ENCODE data around the gene BRF1.
"Not testable (repeated sequence)": the region's sequence is repeated elsewhere in the genome, so short reads cannot be mapped to it uniquely, and the experiment has no call there.

The BRF1 gene

DNA sequence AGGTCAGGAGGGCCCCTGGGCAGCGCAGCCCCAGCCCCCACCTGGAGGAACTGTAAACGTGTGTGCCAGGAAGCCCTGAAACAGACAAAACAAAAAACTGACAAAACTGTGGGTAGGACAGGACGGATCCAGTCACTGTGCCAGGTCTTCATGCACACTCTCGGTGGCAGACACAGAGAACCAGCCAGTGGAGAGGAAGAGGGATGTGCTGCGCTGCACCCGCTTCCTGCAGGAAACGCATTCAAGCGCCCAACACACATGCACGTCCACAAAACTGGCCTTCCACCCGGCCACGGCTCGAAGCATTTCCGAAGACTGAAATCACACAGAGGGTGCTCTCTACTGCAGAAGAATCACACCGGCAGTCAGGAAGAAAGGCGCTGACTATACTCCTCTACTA is 16.9 kb downstream of the BRF1 start:
- no peak overlapping the region for H3K4me3 ChIP-seq (ENCODE audit: low read length)
- H3K27me3 ChIP-seq (ENCODE audit: insufficient read depth, low read length) = no peaks in the 10 kb centered on the region
- no peaks in the 10 kb centered on the region for H3K9me3 ChIP-seq (ENCODE audit: low read length)
- peaks cover 5% of the 10 kb centered on the region for H3K36me3 ChIP-seq (ENCODE audit: insufficient read depth, low read length)
- peaks cover 17% of the 10 kb centered on the region for H3K4me1 ChIP-seq (ENCODE audit: insufficient read depth, low read length)
- H2AFZ ChIP-seq (ENCODE audit: low read depth, low read length) = no peak overlapping the region

DNA sequence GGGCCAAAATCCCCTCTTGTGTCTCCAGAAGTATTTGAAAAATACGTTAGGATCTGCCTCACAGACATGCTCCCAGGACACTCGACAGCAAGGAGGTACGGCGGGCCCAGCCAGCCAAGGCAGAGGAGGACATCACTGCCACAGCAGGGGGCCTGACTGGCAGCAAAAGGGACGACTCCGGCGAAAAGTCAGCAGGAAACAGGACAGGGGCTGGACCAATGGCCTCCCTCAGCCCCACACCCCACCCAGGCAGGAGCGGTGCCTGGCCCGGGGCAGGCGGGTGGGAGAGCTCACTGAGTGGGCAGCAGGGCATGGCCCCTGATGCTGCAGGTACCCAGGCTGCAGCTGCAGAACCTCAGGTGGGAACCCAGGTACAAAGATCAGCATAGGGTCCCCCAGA is 17.8 kb downstream of the BRF1 start:
- Histone ChIP-seq H3K4me1 (ENCODE audit: insufficient read depth, low read length) (peaks cover 17% of the 10 kb centered on the region), H2AFZ (ENCODE audit: low read depth, low read length) (no peak overlapping the region), H3K36me3 (ENCODE audit: insufficient read depth, low read length) (peaks cover 5% of the 10 kb centered on the region), H3K9me3 (ENCODE audit: low read length) (no peaks in the 10 kb centered on the region), H3K27me3 (ENCODE audit: insufficient read depth, low read length) (no peaks in the 10 kb centered on the region), H3K4me3 (ENCODE audit: low read length) (no peak overlapping the region)

DNA sequence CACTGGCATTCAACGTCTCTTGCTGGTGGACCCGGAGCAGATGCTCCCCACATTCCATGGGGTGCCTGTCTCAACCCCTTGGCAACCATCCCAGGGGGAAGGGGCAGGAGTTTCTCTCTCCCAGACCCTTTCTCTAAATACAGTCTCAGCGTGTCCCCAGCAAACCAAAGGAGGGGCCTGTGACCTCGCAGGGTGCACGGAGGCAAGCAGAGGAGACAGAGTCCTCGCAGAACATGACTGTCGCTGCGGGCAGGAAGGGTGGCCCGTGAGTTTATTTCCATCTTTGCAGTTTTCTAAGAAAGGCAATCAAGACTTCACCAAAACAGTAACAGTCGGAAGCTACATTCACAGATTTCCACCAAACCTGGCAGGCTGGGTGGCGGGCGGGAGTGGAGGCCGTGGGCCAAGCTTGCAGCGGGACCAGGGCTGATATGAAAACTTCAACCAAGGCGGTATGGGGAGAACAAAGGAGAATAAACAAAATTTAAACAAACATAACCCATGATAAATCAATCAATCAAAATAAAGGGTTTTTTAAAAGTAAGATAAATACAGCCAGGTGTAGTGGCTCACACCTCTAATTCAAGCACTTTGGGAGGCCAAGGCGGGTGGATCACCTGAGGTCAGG is 18.6 kb downstream of the BRF1 start:
- Histone ChIP-seq H3K27me3 (ENCODE audit: insufficient read depth, low read length) (no peaks in the 10 kb centered on the region), H3K9me3 (ENCODE audit: low read length) (no peaks in the 10 kb centered on the region), H3K36me3 (ENCODE audit: insufficient read depth, low read length) (peaks cover 5% of the 10 kb centered on the region), H2AFZ (ENCODE audit: low read depth, low read length) (no peak overlapping the region), H3K4me1 (ENCODE audit: insufficient read depth, low read length) (peaks cover 17% of the 10 kb centered on the region), H3K4me3 (ENCODE audit: low read length) (no peak overlapping the region)

GRCh38 chr14:105281371-105282097 is 19.3 kb downstream of the BRF1 start:
- Histone ChIP-seq H3K4me3 (ENCODE audit: low read length) (no peak overlapping the region), H3K4me1 (ENCODE audit: insufficient read depth, low read length) (peaks cover 17% of the 10 kb centered on the region), H3K27me3 (ENCODE audit: insufficient read depth, low read length) (no peaks in the 10 kb centered on the region), H2AFZ (ENCODE audit: low read depth, low read length) (no peak overlapping the region), H3K9me3 (ENCODE audit: low read length) (no peaks in the 10 kb centered on the region), H3K36me3 (ENCODE audit: insufficient read depth, low read length) (peaks cover 5% of the 10 kb centered on the region)

DNA sequence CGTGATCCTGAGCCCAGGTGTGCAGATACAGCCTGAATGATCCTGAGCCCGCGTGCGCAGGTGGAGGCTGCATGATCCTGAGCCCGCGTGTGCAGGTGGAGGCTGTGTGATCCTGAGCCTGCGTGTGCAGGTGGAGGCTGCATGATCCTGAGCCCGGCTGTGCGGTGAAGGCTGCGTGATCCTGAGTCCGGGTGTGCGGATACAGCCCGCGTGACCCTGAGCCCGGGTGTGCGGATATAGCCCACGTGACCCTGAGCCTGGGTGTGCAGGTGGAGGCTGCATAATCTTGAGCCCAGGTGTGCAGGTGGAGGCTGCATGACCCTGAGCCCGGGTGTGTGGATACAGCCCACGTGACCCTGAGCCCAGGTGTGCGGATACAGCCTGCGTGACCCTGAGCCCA is 20.3 kb downstream of the BRF1 start:
- peaks cover 2% of the 10 kb centered on the region for H3K36me3 ChIP-seq (ENCODE audit: insufficient read depth, low read length)
- H3K27me3 ChIP-seq (ENCODE audit: insufficient read depth, low read length) = no peaks in the 10 kb centered on the region
- H3K4me3 ChIP-seq (ENCODE audit: low read length) = no peak overlapping the region
- H3K9me3 ChIP-seq (ENCODE audit: low read length) = no peaks in the 10 kb centered on the region
- H2AFZ ChIP-seq (ENCODE audit: low read depth, low read length) = no peak overlapping the region
- peaks cover 17% of the 10 kb centered on the region for H3K4me1 ChIP-seq (ENCODE audit: insufficient read depth, low read length)

GRCh38 chr14:105279642-105280361 is 21.0 kb downstream of the BRF1 start:
- Histone ChIP-seq H2AFZ (ENCODE audit: low read depth, low read length) (no peak overlapping the region), H3K4me1 (ENCODE audit: insufficient read depth, low read length) (peaks cover 17% of the 10 kb centered on the region), H3K4me3 (ENCODE audit: low read length) (no peak overlapping the region), H3K27me3 (ENCODE audit: insufficient read depth, low read length) (no peaks in the 10 kb centered on the region), H3K36me3 (ENCODE audit: insufficient read depth, low read length) (peaks cover 2% of the 10 kb centered on the region), H3K9me3 (ENCODE audit: low read length) (no peaks in the 10 kb centered on the region)

- H3K9me3 ChIP-seq (ENCODE audit: low read length); H3K36me3 ChIP-seq (ENCODE audit: insufficient read depth, low read length); H3K4me3 ChIP-seq (ENCODE audit: low read length); H2AFZ ChIP-seq (ENCODE audit: low read depth, low read length); H3K27me3 ChIP-seq (ENCODE audit: insufficient read depth, low read length): not testable (repeated sequence)
- H3K4me1 ChIP-seq (ENCODE audit: insufficient read depth, low read length) = peaks cover 14% of the 10 kb centered on the region
Observed at GRCh38 chr14:105277448-105277847, 23.4 kb downstream of the BRF1 start.

DNA sequence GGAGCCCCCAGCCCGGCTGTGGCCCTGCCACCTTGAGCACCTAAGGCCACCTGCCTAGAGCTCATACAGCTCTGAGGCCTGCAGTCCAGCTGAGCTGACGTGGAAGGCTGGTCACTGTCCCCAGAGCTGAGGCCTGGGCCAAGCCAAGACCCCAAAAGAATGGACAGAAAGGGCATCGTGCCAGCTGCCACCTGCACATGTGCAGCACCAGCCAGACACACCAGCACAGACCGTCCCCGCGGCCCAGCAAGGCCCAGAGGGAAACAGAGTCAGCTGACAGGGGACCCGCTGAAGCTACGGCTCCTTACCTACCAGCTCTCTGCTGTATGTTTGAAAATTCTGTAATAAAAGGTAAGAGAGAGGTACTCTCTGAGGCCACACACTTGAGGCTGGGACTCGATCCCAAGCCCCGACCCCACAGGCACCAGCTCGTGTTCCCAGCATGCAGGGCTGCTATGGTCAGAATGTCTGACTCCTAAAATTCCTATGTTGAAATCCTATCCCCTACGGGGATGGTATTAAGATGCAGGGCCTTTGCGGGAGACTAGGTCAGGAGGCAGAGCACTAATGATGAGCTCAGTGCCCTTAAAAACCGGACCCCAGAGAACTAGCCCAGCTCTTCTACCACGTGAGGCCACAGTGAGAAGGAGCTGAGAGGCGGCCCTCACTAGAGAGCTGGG is 25.4 kb downstream of the BRF1 start:
- Histone ChIP-seq H3K27me3 (ENCODE audit: insufficient read depth, low read length) (no peaks in the 10 kb centered on the region), H3K4me3 (ENCODE audit: low read length) (no peak overlapping the region), H2AFZ (ENCODE audit: low read depth, low read length) (no peak overlapping the region), H3K4me1 (ENCODE audit: insufficient read depth, low read length) (no peaks in the 10 kb centered on the region), H3K9me3 (ENCODE audit: low read length) (no peaks in the 10 kb centered on the region), H3K36me3 (ENCODE audit: insufficient read depth, low read length) (no peaks in the 10 kb centered on the region)

DNA sequence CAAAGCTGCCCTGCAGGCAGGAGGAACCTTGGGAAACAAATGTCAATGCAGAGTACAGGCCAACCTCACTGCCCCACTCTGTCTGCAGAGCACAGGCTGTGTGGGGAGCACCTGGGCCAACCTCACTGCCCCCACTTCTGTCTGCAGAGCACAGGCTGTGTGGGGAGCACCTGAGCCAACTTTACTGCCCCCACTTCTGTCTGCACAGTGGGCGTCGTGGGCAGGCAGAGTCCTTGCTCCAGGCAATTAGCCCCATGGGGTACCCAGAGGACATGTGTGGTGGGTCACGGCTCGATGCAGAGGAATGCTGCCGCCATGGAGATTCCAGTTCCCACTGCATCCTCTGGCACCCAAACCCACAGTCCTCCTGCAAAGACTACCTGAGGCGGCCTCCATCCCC is 26.2 kb downstream of the BRF1 start:
- Histone ChIP-seq H2AFZ (ENCODE audit: low read depth, low read length) (no peak overlapping the region), H3K4me3 (ENCODE audit: low read length) (no peak overlapping the region), H3K4me1 (ENCODE audit: insufficient read depth, low read length) (no peaks in the 10 kb centered on the region), H3K36me3 (ENCODE audit: insufficient read depth, low read length) (no peaks in the 10 kb centered on the region), H3K27me3 (ENCODE audit: insufficient read depth, low read length) (no peaks in the 10 kb centered on the region), H3K9me3 (ENCODE audit: low read length) (no peaks in the 10 kb centered on the region)

GRCh38 chr14:105273062-105273461 is 27.7 kb downstream of the BRF1 start:
- no peaks in the 10 kb centered on the region for H3K9me3 ChIP-seq (ENCODE audit: low read length)
- no peaks in the 10 kb centered on the region for H3K4me1 ChIP-seq (ENCODE audit: insufficient read depth, low read length)
- H3K27me3 ChIP-seq (ENCODE audit: insufficient read depth, low read length) = no peaks in the 10 kb centered on the region
- no peaks in the 10 kb centered on the region for H3K36me3 ChIP-seq (ENCODE audit: insufficient read depth, low read length)
- H2AFZ ChIP-seq (ENCODE audit: low read depth, low read length) = no peak overlapping the region
- H3K4me3 ChIP-seq (ENCODE audit: low read length) = no peak overlapping the region

DNA sequence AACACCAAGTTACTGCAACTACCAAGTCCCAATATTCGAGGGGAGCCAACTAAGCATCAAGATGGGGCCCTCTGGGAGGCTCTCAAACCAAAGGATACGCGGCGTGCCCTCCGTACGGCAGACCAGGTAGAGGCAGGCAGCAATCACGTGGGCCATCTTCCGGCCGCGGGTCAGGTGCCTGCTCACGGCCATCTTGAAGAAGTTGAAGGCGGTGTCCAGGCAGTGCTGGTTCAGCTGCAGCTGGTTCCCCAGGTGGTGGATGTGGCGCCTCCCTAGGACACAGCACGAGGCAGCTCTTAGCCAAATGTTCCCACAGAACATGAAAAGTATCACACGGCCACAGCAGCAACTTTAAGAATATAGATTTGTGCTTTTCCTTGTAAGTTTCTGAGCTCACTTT is 28.2 kb downstream of the BRF1 start:
- Histone ChIP-seq H3K27me3 (ENCODE audit: insufficient read depth, low read length) (no peaks in the 10 kb centered on the region), H2AFZ (ENCODE audit: low read depth, low read length) (no peak overlapping the region), H3K9me3 (ENCODE audit: low read length) (no peaks in the 10 kb centered on the region), H3K36me3 (ENCODE audit: insufficient read depth, low read length) (no peaks in the 10 kb centered on the region), H3K4me1 (ENCODE audit: insufficient read depth, low read length) (no peaks in the 10 kb centered on the region), H3K4me3 (ENCODE audit: low read length) (no peak overlapping the region)

GRCh38 chr14:105271224-105271890 is 29.4 kb downstream of the BRF1 start:
- Histone ChIP-seq H3K4me1 (ENCODE audit: insufficient read depth, low read length) (no peaks in the 10 kb centered on the region), H3K9me3 (ENCODE audit: low read length) (no peaks in the 10 kb centered on the region), H3K4me3 (ENCODE audit: low read length) (no peak overlapping the region), H2AFZ (ENCODE audit: low read depth, low read length) (no peak overlapping the region), H3K27me3 (ENCODE audit: insufficient read depth, low read length) (no peaks in the 10 kb centered on the region), H3K36me3 (ENCODE audit: insufficient read depth, low read length) (no peaks in the 10 kb centered on the region)

DNA sequence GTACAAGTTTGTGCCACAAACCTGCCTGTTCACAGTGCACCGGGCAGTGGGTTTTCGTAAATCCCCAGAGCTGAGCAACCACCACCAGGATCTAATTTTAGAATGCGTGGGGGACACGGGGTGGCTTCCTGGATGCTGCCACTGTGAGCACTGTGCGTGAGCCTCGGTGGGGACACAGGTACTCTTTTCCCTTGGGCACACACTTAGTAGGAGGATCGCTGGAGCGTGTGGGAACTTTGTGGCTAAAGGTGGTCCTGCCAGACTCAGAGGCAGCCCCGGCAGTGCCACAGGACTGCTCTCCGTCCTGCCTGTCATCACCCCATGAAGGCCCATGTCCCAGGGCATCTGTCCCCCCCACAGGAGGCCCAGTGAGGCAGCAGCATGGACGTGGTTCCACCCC is 31.4 kb downstream of the BRF1 start:
- H3K4me1 ChIP-seq (ENCODE audit: insufficient read depth, low read length) = no peaks in the 10 kb centered on the region
- no peaks in the 10 kb centered on the region for H3K27me3 ChIP-seq (ENCODE audit: insufficient read depth, low read length)
- H2AFZ ChIP-seq (ENCODE audit: low read depth, low read length) = no peak overlapping the region
- no peaks in the 10 kb centered on the region for H3K9me3 ChIP-seq (ENCODE audit: low read length)
- H3K36me3 ChIP-seq (ENCODE audit: insufficient read depth, low read length) = no peaks in the 10 kb centered on the region
- no peak overlapping the region for H3K4me3 ChIP-seq (ENCODE audit: low read length)
